Fibroblast of skin of left biceps (primary cell): Measurements from ENCODE around the gene GPX1.
A peak's percentile ranks its signal among the peaks of the same experiment; 100 is the strongest.
"Not testable (repeated sequence)": the region's sequence is repeated elsewhere in the genome, so short reads cannot be mapped to it uniquely, and the experiment has no call there.

ENCODE experiments used
- DNase-seq, 2 experiments: peaks; one replicate each; pipeline ENCODE4 v3.0.0-alpha.2; 2013; ENCODE audit warnings: low read depth in 2 of 2

Gene GPX1

DNA sequence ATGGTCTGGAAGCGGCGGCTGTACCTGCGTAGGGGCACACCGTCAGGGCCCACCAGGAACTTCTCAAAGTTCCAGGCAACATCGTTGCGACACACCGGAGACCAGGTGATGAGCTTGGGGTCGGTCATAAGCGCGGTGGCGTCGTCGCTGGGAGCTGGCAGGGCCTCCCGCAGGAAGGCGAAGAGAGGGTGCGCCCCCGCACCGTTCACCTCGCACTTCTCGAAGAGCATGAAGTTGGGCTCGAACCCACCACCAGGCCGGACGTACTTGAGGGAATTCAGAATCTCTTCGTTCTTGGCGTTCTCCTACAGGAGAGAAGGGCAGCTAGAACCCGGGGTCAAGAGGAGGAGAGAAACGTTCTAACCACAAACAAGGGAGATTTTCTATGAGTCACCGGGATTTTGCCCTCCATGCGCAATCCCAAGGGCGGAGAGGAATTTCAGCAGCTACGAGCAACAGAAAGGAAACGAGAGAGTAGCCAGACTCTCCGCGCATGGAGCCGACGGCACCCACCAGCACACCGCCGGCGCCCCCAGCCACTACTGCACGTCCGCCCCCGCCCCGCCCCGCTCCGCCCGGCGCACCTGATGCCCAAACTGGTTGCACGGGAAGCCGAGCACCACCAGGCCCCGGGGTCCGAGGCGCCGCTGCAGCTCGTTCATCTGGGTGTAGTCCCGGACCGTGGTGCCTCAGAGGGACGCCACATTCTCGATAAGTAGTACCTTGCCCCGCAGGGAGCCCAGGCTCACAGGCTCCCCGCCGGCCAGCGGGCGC lies 523 bp downstream of the GPX1 start:
- DNase-seq = peak; percentile 64 to 67

DNA sequence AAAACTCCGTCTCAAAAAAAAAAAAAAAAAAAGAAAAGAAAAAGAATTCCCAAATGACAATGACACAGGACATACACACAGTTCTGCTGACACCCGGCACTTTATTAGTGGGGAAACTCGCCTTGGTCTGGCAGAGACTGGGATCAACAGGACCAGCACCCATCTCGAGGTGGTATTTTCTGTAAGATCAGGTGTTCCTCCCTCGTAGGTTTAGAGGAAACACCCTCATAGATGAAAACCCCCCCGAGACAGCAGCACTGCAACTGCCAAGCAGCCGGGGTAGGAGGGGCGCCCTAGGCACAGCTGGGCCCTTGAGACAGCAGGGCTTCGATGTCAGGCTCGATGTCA lies 1.1 kb downstream of the GPX1 start:
- not testable (repeated sequence) for DNase-seq

GRCh38 chr3:49352890-49353421 lies 5.2 kb downstream of the GPX1 start:
- no peak for DNase-seq

GRCh38 chr3:49352281-49352680 lies 5.9 kb downstream of the GPX1 start:
- no peak for DNase-seq

DNA sequence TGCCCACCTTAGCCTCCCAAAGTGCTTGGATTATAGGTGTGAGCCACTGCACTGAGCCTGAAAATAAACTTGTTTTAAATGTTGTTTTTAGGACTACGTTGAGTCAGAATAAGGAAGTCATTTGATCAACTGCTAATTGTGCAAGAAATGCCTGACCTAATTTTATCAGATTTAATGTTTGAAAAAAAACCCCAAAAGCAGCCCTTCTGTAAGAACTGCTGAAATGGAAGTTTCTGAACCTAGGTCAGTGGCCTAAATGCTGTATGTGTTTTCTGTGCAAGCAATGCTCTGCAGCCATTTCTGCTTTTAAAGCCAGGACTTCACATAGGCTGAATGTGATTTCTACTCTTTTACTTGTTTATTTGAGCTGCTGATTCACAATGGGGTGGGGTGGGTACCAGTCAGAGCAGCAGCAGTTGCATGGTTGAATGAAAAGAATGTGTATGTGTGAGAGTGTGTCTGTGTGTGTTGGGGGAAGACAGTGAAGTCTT lies 6.6 kb downstream of the GPX1 start:
- peak; percentile 45 to 52 for DNase-seq

GRCh38 chr3:49349348-49350114 lies 8.6 kb downstream of the GPX1 start:
- DNase-seq = no peak

DNA sequence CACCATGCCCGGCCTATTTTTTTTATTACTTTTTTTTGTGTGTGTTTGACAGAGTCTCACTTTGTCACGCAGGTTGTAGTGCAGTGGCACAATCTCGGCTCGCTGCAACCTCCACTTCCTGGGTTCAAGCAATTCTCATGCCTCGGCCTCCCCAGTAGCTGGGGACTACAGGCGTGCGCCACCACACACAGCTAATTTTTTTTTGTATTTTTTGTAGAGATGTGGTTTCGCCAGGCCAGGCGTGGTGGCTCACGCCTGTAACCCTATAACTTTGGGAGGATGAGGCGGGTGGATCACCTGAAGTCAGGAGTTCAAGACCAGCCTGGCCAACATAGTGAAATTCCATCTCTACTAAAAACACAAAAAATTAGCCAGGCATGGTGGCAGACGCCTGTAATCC lies 9.8 kb downstream of the GPX1 start:
- DNase-seq = not testable (repeated sequence)

DNA sequence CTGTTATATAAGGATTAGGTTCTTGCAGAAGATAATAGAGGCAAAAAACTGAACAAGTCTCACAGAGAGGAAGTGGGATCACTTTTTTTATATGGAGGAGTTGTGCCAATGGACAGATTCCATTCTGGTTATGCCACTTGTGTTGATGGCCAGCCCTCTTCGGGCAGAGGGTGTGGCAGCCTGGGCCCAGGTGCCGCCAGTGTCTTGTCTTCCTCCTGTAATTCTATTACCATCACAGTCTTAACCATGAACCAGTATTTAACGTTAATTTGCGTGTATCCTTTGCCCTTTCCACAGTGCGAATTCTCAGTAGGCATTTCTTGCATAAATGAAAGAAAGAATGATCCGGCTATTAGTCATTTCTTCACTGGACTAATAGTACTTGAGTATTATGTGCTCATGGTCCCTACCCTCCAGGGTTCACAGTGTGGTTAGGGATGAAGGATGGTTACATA lies 11.3 kb downstream of the GPX1 start:
- DNase-seq = no peak

- no peak for DNase-seq
Observed at GRCh38 chr3:49343163-49343562, 15.0 kb downstream of the GPX1 start.

- no peak for DNase-seq
Observed at GRCh38 chr3:49341996-49342395, 16.2 kb downstream of the GPX1 start.

- peak; percentile 61 to 70 for DNase-seq
Observed at GRCh38 chr3:49339941-49340800, 18.0 kb downstream of the GPX1 start, which contains the start of gene USP4. TSS of gene USP4 (minus strand) at chr3:49340053. CDS start at chr3:49340024, 29 bp downstream.

DNA sequence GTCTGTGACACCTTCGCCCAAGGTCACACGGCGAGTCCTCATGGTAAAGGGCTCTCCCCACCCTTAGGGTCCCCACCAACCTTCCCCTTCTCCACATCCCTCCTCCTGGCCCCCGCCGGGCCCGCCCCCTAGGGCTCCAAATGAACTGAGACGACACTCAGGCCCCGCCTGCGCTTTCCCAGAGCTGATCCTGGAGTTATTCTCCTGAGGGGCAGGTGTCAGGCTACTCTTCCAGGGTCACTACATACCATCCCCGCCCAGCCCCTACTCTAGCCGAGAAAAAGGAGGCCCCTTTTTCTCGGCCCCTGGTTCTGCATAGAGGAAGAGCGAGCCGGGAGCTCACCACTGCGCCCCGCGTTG lies 18.6 kb downstream of the GPX1 start:
- DNase-seq = no peak

DNA sequence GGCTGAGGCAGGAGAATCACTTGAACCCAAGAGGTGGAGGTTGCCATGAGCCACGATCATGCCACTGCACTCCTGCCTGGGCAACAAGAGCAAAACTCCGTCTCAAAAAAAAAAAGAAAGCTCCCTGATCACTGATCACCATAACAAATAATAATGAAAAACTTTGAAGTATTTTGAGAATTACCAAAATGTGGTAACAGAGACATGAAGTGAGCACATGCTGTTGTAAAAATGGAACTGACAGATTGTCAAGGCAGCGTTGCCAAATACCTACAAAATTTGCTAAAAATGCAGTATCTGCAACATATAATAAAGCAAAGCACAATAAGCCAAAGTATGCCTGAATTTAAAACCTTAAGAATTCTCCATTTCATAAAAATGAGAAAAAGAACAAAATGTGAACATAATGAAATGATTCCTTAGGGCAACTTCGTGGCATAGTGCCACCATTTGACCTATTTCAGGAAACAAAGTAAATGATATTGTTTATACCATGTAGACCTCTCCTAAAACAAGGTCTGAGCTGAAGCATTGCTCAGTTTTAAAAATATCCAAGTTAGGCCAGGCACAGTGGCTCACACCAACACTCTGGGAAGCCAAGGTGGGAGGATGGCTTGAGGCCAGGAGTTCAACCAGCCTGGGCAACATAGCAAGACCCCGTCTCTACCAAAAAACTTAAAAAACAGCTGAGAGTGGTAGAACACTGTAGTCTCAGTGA lies 24.1 kb downstream of the GPX1 start:
- no peak for DNase-seq

DNA sequence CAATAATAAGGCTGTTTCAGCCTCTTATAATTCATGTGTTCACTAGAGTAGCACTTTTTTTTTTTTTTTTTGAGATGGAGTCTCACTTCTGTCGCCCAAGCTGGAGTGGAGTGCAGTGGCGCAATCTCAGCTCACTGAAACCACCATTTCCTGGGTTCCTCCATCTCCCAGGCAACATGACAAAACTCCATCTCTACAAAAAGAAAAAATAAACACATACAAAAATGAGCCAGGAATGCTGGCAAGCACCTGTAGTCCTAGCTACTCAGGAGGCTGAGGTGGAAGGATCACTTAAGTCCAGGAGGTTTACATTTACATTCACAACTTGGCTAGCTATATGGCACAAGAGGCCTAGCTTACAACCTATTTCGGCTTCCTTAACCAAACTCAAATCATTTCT lies 25.1 kb downstream of the GPX1 start:
- DNase-seq = no peak

DNA sequence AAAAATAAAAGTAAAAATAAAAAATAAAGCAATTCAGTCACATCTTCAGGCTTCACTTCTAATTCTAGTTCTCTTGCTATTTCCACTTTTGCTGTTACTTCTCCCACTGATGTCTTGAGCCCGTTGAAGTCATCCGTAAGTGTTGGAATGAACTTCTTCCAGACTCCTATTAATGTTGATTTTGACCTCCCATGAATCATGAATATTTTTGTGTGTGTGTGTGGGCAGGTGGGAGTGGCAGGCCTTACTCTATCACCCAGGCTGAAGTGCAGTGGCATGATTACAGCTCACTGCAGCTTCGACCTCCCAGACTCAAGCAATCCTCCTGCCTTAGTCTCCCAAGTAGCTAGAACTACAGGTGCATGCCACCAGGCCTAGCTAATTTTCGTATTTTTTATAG lies 29.0 kb downstream of the GPX1 start:
- DNase-seq = no peak

DNA sequence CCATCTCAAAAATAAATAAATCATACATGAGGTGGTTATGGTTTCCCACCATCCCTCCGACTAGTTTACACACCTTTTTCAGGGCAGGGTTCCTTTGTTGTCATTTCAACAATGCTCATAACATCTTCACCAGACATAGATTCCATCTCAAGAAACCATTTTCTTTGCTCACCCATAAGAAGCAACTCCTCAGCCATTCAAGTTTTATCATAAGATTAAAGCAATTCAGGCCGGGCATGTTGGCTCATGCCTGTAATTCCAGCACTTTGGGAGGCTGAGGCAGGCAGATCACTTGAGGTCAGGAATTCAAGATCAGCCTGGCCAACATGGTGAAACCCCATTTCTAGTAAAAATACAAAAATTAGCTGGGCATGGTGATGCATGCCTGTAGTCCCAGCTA lies 29.8 kb downstream of the GPX1 start:
- not testable (repeated sequence) for DNase-seq

DNA sequence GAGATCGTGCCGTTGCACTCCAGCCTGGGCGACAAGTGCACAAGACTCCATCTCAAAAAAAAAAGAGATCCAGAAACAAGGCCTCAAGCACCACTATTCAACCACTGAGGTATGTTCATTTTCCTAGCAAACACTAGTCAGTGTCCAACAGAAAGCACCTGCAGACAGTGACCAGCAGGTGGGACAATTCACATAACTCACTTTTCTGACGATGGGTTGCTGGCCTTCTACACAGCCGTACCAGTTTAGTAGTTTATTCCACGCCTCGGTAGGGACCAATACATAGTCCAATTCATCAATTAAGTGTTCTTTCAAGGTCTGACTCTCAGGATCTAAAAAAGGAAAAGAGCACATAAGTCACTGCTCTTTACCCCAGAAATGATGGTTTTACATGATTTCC lies 30.7 kb downstream of the GPX1 start:
- no peak for DNase-seq

- no peak for DNase-seq
Observed at GRCh38 chr3:49324768-49325167, 33.4 kb downstream of the GPX1 start.

DNA sequence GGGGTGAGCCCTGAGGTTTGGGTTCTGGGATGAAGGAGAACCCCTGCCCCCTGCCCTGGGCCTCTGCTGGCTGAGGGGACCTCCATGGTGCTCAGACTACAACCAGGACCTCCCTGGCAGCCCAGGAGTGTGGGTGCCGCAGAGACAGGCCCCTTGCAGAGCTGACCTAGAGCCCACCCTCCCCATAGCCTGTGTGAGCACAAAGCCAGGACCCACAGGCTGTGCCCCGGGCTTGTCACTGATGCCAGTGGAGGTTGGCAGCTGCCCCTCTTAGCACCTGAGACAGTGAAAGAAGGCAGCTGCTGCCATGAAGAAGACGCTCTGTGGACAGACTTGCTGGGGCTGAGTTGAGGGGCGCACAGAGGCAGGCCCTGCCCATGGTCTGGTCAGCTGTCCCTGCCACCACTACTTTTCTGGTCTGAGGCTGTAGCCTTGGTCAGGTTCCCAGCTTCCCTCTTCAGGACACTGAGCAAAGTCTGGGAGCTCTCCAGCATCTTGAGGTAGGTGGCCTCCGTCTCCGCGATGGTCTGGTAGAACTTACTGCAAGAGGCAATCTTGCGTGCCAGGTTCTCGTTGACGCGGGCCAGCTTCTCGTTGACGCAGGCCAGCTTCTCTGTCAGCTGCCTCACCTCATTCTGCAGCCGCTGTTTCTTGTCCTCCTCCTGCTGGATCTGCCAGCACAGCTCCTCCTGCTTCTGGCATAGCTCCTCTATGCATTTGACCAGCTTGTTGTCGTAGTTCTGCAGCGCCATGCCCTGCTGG lies 41.3 kb downstream of the GPX1 start:
- DNase-seq = no peak

- DNase-seq = no peak
Observed at GRCh38 chr3:49313896-49314688, 44.1 kb downstream of the GPX1 start.
